Activated T-cell treated with anti-CD3 and anti-CD28 coated beads, Interleukin-2, amount 50 U/mL, for 24 hours (primary cell): Measurements from ENCODE around the gene PTPN6.

ENCODE experiments used
- DNase-seq: peaks from one replicate; pipeline ENCODE4 v3.0.0-alpha.2; 2020
- H3K27ac Mint-ChIP-seq: 2 replicates; pipeline ENCODE4 v1.8.0; 2020; ENCODE audit warnings: mild to moderate bottlenecking, mixed read lengths
- H3K27me3 Mint-ChIP-seq: 2 replicates; pipeline ENCODE4 v1.8.0; 2020; ENCODE audit warnings: mixed read lengths
- H3K36me3 Mint-ChIP-seq: 2 replicates; pipeline ENCODE4 v1.8.0; 2020; ENCODE audit warnings: low read depth, mixed read lengths
- H3K4me1 Mint-ChIP-seq: 2 replicates; pipeline ENCODE4 v1.8.0; 2020; ENCODE audit warnings: low read depth, mixed read lengths
- H3K4me3 Mint-ChIP-seq: 2 replicates; pipeline ENCODE4 v1.8.0; 2020; ENCODE audit warnings: mild to moderate bottlenecking, moderate library complexity, mixed read lengths
- H3K9me3 Mint-ChIP-seq: 2 replicates; pipeline ENCODE4 v1.8.0; 2020; ENCODE audit warnings: mixed read lengths

PTPN6 gene

DNA sequence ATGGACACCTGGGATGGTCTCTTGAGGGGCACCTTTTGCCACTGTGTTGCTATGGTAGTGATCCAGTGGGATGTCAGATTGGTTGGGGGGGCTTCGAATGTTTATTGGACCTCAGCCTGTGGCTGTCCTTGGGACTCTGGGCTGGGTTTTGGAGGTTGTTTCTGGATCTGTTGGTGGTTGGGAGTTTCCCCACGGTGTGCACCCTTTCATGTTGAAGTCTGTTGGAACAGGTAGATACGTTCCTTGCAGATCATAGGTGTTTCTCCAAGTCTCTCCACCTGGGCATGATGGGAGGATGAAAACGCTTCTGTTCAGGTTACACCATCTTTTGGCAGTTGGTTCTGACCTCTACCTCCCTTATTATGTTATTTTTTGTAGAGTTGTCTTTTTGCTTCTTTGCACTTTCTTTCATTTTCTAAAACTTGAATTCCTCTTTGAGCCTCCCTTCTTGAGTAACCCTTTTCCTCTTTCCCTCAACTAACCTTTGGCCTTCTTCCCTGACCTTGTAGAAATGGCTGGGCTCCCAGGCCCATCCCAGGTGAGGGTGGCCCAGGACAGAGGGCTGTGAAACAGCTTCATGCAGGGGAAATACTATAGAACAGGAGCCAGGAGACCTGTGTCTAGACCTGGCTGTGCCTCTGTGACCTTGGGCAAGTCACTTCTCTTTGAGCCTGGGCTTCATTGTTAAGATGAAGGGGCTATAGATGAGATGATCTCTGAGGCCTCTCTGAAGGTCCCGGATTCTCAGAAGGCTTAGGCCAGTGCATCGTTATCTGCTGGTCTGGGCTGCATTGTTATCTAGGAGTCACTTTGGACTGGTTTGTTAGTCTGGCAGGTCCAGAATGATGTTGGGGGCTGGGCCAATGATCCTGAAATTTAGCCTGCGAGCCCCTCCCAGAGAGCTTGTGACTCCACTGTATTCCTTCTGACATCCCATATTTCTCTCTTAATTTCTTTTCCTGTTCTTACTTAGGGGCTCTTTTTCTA lies 21.4 kb upstream of the PTPN6 start:
- Mint-ChIP-seq H3K4me1 (peaks cover 69% of the 10 kb centered on the region), H3K27me3 (no peaks in the 10 kb centered on the region), H3K27ac (peak overlapping the region; percentile 93), H3K4me3 (peak overlapping the region; percentile 88), H3K9me3 (no peaks in the 10 kb centered on the region), H3K36me3 (peaks cover 35% of the 10 kb centered on the region)
- no peak for DNase-seq

GRCh38 chr12:6932766-6933165 lies 18.4 kb upstream of the PTPN6 start:
- H3K4me3 Mint-ChIP-seq = no peak overlapping the region
- no peaks in the 10 kb centered on the region for H3K27me3 Mint-ChIP-seq
- H3K4me1 Mint-ChIP-seq = peaks cover 70% of the 10 kb centered on the region
- H3K36me3 Mint-ChIP-seq = peaks cover 58% of the 10 kb centered on the region
- H3K27ac Mint-ChIP-seq = peak overlapping the region; percentile 65
- no peak for DNase-seq
- H3K9me3 Mint-ChIP-seq = no peaks in the 10 kb centered on the region

DNA sequence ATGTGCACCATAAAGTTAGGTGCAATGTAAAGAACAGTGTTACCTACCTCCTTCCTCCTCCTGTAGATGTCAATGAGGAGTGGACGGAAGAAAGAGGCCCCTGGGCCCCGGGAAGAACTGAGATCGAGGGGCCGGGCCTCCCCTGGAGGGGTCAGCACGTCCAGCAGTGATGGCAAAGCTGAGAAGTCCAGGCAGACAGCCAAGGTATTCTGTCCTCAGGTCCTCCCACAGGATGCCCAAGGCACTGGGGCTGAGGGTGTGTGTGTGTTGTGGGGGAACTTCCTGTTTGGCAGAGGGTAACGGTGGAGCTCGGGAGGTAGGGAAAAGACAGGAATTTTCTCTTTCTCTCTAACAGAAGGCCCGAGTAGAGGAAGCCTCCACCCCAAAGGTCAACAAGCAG lies 17.0 kb upstream of the PTPN6 start:
- H3K4me3 Mint-ChIP-seq = no peak overlapping the region
- no peaks in the 10 kb centered on the region for H3K9me3 Mint-ChIP-seq
- H3K36me3 Mint-ChIP-seq = peaks cover 65% of the 10 kb centered on the region
- H3K27ac Mint-ChIP-seq = peak overlapping the region; percentile 98
- peaks cover 73% of the 10 kb centered on the region for H3K4me1 Mint-ChIP-seq
- H3K27me3 Mint-ChIP-seq = no peaks in the 10 kb centered on the region
- DNase-seq = no peak

DNA sequence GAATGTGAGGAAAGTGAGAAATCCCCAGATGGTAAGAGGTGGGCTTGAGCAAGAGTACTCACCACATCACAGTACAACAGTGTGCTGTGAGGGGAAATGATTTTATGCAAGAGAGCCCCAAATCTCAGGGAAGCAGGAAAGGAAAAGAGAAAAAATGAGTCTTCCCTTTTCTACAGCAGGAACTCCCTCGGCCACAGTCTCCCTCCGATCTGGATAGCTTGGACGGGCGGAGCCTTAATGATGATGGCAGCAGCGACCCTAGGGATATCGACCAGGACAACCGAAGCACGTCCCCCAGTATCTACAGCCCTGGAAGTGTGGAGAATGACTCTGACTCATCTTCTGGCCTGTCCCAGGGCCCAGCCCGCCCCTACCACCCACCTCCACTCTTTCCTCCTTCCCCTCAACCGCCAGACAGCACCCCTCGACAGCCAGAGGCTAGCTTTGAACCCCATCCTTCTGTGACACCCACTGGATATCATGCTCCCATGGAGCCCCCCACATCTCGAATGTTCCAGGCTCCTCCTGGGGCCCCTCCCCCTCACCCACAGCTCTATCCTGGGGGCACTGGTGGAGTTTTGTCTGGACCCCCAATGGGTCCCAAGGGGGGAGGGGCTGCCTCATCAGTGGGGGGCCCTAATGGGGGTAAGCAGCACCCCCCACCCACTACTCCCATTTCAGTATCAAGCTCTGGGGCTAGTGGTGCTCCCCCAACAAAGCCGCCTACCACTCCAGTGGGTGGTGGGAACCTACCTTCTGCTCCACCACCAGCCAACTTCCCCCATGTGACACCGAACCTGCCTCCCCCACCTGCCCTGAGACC lies 15.6 kb upstream of the PTPN6 start:
- H3K4me3 Mint-ChIP-seq = peak overlapping the region; percentile 90
- no peaks in the 10 kb centered on the region for H3K9me3 Mint-ChIP-seq
- peaks cover 67% of the 10 kb centered on the region for H3K4me1 Mint-ChIP-seq
- peak overlapping the region; percentile 98 for H3K27ac Mint-ChIP-seq
- H3K36me3 Mint-ChIP-seq = peaks cover 76% of the 10 kb centered on the region
- no peak for DNase-seq
- no peaks in the 10 kb centered on the region for H3K27me3 Mint-ChIP-seq

- no peak for DNase-seq
- Mint-ChIP-seq H3K36me3 (peaks cover 77% of the 10 kb centered on the region), H3K9me3 (no peaks in the 10 kb centered on the region), H3K4me3 (peak overlapping the region; percentile 90), H3K4me1 (peaks cover 62% of the 10 kb centered on the region), H3K27ac (peak overlapping the region; percentile 98), H3K27me3 (no peaks in the 10 kb centered on the region)
Measured at GRCh38 chr12:6936194-6936635, 14.9 kb upstream of the PTPN6 start.

- DNase-seq = peak; percentile 79
- peak overlapping the region; percentile 98 for H3K27ac Mint-ChIP-seq
- H3K4me3 Mint-ChIP-seq = peak overlapping the region; percentile 90
- peaks cover 81% of the 10 kb centered on the region for H3K36me3 Mint-ChIP-seq
- peaks cover 63% of the 10 kb centered on the region for H3K4me1 Mint-ChIP-seq
- H3K27me3 Mint-ChIP-seq = no peaks in the 10 kb centered on the region
- no peaks in the 10 kb centered on the region for H3K9me3 Mint-ChIP-seq
Measured at GRCh38 chr12:6936636-6937480, 14.3 kb upstream of the PTPN6 start.

DNA sequence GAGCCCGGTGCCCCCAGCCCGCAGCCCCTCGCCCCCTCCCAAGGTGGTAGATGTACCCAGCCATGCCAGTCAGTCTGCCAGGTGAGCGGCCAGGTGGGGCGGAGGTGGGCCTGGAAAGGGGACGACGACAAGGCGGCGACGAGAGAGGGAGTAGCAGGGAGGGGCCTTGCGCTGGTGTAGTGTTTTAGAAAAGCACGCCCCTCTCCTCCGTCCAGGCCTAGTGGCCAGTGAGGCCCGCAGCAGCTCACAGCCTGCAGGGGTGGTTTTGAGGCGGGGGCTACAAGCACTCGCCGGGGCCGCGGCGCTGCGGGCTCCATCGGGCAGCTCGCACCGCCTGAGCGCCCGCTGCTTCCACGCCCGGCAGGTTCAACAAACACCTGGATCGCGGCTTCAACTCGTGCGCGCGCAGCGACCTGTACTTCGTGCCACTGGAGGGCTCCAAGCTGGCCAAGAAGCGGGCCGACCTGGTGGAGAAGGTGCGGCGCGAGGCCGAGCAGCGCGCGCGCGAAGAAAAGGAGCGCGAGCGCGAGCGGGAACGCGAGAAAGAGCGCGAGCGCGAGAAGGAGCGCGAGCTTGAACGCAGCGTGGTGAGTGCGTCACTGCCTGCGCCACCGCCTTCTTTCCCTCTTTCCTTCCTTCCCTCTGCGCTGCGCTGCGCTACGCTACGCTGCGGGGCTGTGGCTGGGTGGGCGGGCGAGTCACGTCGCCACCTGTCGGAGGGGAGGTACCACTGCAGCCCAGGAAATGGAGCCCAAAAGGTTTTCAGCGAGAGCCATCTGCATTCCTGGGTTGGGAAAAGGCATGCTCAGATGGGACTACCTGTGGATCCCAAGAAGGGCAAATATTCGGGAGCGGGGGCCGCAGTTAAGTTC lies 13.4 kb upstream of the PTPN6 start:
- DNase-seq = peak; percentile 93
- H3K27me3 Mint-ChIP-seq = no peaks in the 10 kb centered on the region
- peaks cover 61% of the 10 kb centered on the region for H3K4me1 Mint-ChIP-seq
- peak overlapping the region; percentile 90 for H3K4me3 Mint-ChIP-seq
- no peaks in the 10 kb centered on the region for H3K9me3 Mint-ChIP-seq
- H3K27ac Mint-ChIP-seq = peak overlapping the region; percentile 98
- peaks cover 83% of the 10 kb centered on the region for H3K36me3 Mint-ChIP-seq

- DNase-seq = no peak
- peaks cover 64% of the 10 kb centered on the region for H3K4me1 Mint-ChIP-seq
- peak overlapping the region; percentile 98 for H3K27ac Mint-ChIP-seq
- H3K27me3 Mint-ChIP-seq = no peaks in the 10 kb centered on the region
- peak overlapping the region; percentile 90 for H3K4me3 Mint-ChIP-seq
- peaks cover 76% of the 10 kb centered on the region for H3K36me3 Mint-ChIP-seq
- no peaks in the 10 kb centered on the region for H3K9me3 Mint-ChIP-seq
Measured at GRCh38 chr12:6938353-6939190, 12.6 kb upstream of the PTPN6 start.

DNA sequence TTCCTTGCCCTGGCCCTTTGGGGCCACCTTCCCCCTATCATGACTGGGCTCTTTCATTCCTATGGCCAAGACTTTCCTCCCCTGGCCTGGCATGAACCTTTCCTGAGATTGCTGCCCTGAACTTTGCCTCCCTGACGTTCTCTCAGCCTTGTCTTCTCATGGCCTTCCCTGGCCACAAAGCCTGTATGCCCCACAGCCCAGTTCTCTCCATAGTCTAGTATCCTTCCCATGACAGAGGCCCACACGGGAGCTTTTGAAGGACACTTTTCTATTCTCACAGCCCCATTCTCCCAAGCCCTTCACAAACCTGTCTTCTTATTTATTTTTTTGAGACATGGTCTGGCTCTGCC lies 12.0 kb upstream of the PTPN6 start:
- H3K36me3 Mint-ChIP-seq = peaks cover 74% of the 10 kb centered on the region
- H3K4me3 Mint-ChIP-seq = peak overlapping the region; percentile 90
- H3K27ac Mint-ChIP-seq = peak overlapping the region; percentile 80
- peaks cover 63% of the 10 kb centered on the region for H3K4me1 Mint-ChIP-seq
- no peaks in the 10 kb centered on the region for H3K9me3 Mint-ChIP-seq
- no peak for DNase-seq
- H3K27me3 Mint-ChIP-seq = no peaks in the 10 kb centered on the region

GRCh38 chr12:6941267-6941666 lies 9.9 kb upstream of the PTPN6 start:
- Mint-ChIP-seq H3K4me3 (no peak overlapping the region), H3K4me1 (peaks cover 65% of the 10 kb centered on the region), H3K27me3 (no peaks in the 10 kb centered on the region), H3K27ac (no peak overlapping the region), H3K9me3 (no peaks in the 10 kb centered on the region), H3K36me3 (peaks cover 74% of the 10 kb centered on the region)
- no peak for DNase-seq

GRCh38 chr12:6941782-6942181 lies 9.4 kb upstream of the PTPN6 start:
- H3K4me3 Mint-ChIP-seq = no peak overlapping the region
- H3K27ac Mint-ChIP-seq = no peak overlapping the region
- H3K27me3 Mint-ChIP-seq = no peaks in the 10 kb centered on the region
- DNase-seq = no peak
- H3K4me1 Mint-ChIP-seq = peaks cover 65% of the 10 kb centered on the region
- H3K36me3 Mint-ChIP-seq = peaks cover 72% of the 10 kb centered on the region
- no peaks in the 10 kb centered on the region for H3K9me3 Mint-ChIP-seq

- peak overlapping the region; percentile 98 for H3K27ac Mint-ChIP-seq
- peak overlapping the region; percentile 85 for H3K4me3 Mint-ChIP-seq
- H3K27me3 Mint-ChIP-seq = no peaks in the 10 kb centered on the region
- no peaks in the 10 kb centered on the region for H3K9me3 Mint-ChIP-seq
- peaks cover 68% of the 10 kb centered on the region for H3K4me1 Mint-ChIP-seq
- H3K36me3 Mint-ChIP-seq = peaks cover 72% of the 10 kb centered on the region
- DNase-seq = no peak
Measured at GRCh38 chr12:6942331-6942665, 8.9 kb upstream of the PTPN6 start.

- peak; percentile 73 for DNase-seq
Measured at GRCh38 chr12:6943389-6943721, 7.8 kb upstream of the PTPN6 start.

More at GRCh38 chr12:6943389-6943721, 7.8 kb upstream of the PTPN6 start:
- H3K4me1 Mint-ChIP-seq = peaks cover 76% of the 10 kb centered on the region
- no peaks in the 10 kb centered on the region for H3K27me3 Mint-ChIP-seq
- no peaks in the 10 kb centered on the region for H3K9me3 Mint-ChIP-seq
- peaks cover 71% of the 10 kb centered on the region for H3K36me3 Mint-ChIP-seq
- peak overlapping the region; percentile 98 for H3K27ac Mint-ChIP-seq
- H3K4me3 Mint-ChIP-seq = peak overlapping the region; percentile 85
